Neural progenitor cell (in vitro differentiated cells): ENCODE measurements around the gene GABARAPL1.

Experiments used
- EZH2 ChIP-seq: fragments of 200-600 bp; sonication (generic); IDR thresholded peaks from 2 replicates; pipeline ENCODE4 v1.6.1; 2017; ENCODE audit warnings: antibody characterized with exemption, mild to moderate bottlenecking, moderate library complexity
- EZH2phosphoT487 ChIP-seq: fragments of 200-600 bp; sonication (generic); IDR thresholded peaks from 2 replicates; pipeline ENCODE4 v1.6.1; 2017; ENCODE audit warnings: antibody characterized with exemption
- TF ChIP-seq, protein P1 (sequence below): fragments of 200-600 bp; sonication (generic); IDR thresholded peaks from 2 replicates; pipeline ENCODE4 v1.5.1; 2017; ENCODE audit warnings: antibody characterized with exemption, mild to moderate bottlenecking

DNA sequence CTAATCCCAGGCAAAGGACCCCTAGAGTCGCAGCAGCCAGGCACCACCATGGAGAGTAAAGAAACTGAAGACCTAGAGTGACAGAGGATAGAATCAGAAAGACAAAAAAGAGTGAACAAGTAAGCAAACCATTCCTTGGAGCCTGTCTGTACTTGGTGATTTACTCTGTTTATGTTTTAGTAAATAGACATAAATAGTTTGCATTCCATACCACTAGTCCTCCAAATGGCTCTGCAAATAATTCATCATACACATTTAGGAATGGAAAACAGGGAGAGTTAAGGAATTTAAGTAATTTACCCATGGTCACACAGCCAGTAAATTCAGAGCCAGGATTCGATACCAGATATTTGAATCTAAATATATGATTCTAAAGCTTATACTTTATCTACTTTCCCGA lies 43.6 kb upstream of the GABARAPL1 start:
- TF ChIP-seq, protein P1, sequence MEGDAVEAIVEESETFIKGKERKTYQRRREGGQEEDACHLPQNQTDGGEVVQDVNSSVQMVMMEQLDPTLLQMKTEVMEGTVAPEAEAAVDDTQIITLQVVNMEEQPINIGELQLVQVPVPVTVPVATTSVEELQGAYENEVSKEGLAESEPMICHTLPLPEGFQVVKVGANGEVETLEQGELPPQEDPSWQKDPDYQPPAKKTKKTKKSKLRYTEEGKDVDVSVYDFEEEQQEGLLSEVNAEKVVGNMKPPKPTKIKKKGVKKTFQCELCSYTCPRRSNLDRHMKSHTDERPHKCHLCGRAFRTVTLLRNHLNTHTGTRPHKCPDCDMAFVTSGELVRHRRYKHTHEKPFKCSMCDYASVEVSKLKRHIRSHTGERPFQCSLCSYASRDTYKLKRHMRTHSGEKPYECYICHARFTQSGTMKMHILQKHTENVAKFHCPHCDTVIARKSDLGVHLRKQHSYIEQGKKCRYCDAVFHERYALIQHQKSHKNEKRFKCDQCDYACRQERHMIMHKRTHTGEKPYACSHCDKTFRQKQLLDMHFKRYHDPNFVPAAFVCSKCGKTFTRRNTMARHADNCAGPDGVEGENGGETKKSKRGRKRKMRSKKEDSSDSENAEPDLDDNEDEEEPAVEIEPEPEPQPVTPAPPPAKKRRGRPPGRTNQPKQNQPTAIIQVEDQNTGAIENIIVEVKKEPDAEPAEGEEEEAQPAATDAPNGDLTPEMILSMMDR, result no peak
- TF ChIP-seq EZH2, result no peak
- TF ChIP-seq EZH2phosphoT487, result no peak
